Uterus (tissue), 2 donors: ENCODE data around the gene TESK2.

Source experiments
- CTCF ChIP-seq, 4 experiments: fragments of 200-600 bp in 2 of 4; fragments of 450-650 bp in 2 of 4; sonication (generic) in 2 of 4; IDR thresholded peaks; one replicate each; pipeline ENCODE4 v1.5.1; 2016 to 2019; ENCODE audit warnings: antibody characterized with exemption in 4 of 4, mild to moderate bottlenecking in 2 of 4, moderate library complexity in 1 of 4
- POLR2A ChIP-seq, 2 donors: fragments of 450-650 bp; IDR thresholded peaks; one replicate each; pipeline ENCODE4 v1.6.1; 2016; ENCODE audit warnings: antibody characterized with exemption in 2 of 2, mild to moderate bottlenecking in 1 of 2, moderate library complexity in 1 of 2

- no peak for TF ChIP-seq POLR2A (IDR thresholded peaks at IDR 0.05)
- TF ChIP-seq CTCF (IDR thresholded peaks at IDR 0.05): no peak
Observed at GRCh38 chr1:45437323-45437722, 53.6 kb downstream of the TESK2 start.
